ENCODE data around the gene CACNB2. TPM values are rescaled to one million over a fixed set of nuclear protein-coding genes. Genes with fewer than 3 reads are reported as not detected.

CACNB2 gene
- total and polyA plus RNA-seq, 10 of the 15 experiments (the other 5 are each of a cell fraction or from before 2014, with no cell fraction given), result 0.62 to 8.1 (median 1.2) TPM

DNA sequence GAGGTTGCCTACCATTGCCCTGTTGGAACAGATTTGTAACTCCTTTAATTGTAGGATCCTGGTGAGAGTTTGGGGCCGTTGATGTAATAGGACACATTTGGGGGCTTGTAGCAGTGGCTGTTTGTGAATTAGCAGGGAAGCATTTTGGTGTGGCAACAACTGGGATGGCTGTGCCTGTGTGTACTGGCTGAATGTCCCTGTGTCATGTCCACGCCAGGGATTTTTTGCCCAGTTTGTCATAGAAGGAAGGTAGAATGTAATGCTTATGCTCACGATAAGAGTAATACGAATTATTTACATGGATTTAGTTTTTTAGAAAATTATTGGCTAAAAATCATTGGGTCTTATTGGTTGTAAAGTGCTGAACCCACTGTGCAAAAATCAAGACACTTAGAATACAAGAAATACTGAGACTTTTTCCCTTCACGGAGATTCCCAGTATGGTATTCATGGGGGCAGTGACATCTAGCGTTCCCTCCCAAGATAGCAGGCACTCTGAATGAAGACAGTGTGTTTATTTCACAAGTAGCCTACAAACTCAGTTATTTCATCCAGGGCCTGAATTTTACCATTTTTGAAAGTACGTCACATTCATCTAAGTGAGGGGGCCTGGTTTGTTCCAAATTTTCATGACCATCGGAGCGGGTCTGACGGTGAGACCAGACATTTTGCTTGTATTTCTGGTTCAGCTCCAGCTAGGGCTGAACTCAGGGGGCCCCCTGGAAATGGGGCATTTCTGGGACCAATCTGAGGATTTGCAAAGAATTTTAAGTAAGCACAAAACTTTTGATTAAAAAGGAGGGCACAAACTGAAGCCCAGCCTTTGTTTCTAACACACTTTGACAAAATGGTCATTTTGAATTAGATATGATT is 74.7 kb downstream of the CACNB2 start (continued):
- TF ChIP-seq REST (IDR thresholded peaks at IDR 0.05; ENCODE audit: low read depth, low read length), result no peak
- TF ChIP-seq, protein P1, sequence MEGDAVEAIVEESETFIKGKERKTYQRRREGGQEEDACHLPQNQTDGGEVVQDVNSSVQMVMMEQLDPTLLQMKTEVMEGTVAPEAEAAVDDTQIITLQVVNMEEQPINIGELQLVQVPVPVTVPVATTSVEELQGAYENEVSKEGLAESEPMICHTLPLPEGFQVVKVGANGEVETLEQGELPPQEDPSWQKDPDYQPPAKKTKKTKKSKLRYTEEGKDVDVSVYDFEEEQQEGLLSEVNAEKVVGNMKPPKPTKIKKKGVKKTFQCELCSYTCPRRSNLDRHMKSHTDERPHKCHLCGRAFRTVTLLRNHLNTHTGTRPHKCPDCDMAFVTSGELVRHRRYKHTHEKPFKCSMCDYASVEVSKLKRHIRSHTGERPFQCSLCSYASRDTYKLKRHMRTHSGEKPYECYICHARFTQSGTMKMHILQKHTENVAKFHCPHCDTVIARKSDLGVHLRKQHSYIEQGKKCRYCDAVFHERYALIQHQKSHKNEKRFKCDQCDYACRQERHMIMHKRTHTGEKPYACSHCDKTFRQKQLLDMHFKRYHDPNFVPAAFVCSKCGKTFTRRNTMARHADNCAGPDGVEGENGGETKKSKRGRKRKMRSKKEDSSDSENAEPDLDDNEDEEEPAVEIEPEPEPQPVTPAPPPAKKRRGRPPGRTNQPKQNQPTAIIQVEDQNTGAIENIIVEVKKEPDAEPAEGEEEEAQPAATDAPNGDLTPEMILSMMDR (IDR thresholded peaks at IDR 0.05 in 2 of 3, conservative IDR thresholded peaks at IDR 0.05 in 1 of 3; ENCODE audit: control insufficient read depth in 2 of 3, extremely low read depth in 1 of 3, insufficient read depth in 1 of 3, low read depth in 3 of 3, low read length in 3 of 3), result peak; percentile 66 to 82 (median 77)
- no peak for TF ChIP-seq NR2F1 (conservative IDR thresholded peaks at IDR 0.05)
- no peak for TF ChIP-seq DPF2 (IDR thresholded peaks at IDR 0.05)
- no peak for TF ChIP-seq NFYB (IDR thresholded peaks at IDR 0.05; ENCODE audit: insufficient read depth, low read depth, low read length)
- TF ChIP-seq POU2F2 (IDR thresholded peaks at IDR 0.05; ENCODE audit: borderline replicate concordance, low read depth, low read length), result no peak
- no peak for TF ChIP-seq IKZF1 (conservative IDR thresholded peaks at IDR 0.05)
- no peak for TF ChIP-seq SIX5 (IDR thresholded peaks at IDR 0.05; ENCODE audit: low read depth, low read length, severe bottlenecking)
- no peak for TF ChIP-seq IRF4 (IDR thresholded peaks at IDR 0.05; ENCODE audit: low read depth, low read length)
- no peak for TF ChIP-seq ZNF622 (IDR thresholded peaks at IDR 0.05)
- TF ChIP-seq CHD1 (IDR thresholded peaks at IDR 0.05; ENCODE audit: low read depth, low read length), result no peak
- peak; percentile 84 for TF ChIP-seq RAD21 (IDR thresholded peaks at IDR 0.05; ENCODE audit: insufficient read depth, low read depth, low read length)
- TF ChIP-seq WRNIP1 (IDR thresholded peaks at IDR 0.05; ENCODE audit: borderline replicate concordance, low read depth, low read length), result no peak
- no peak for TF ChIP-seq ZBTB33 (IDR thresholded peaks at IDR 0.05)

All from GM12878 (cell line).